ENCODE data around the gene CD207.

CD207 gene

DNA sequence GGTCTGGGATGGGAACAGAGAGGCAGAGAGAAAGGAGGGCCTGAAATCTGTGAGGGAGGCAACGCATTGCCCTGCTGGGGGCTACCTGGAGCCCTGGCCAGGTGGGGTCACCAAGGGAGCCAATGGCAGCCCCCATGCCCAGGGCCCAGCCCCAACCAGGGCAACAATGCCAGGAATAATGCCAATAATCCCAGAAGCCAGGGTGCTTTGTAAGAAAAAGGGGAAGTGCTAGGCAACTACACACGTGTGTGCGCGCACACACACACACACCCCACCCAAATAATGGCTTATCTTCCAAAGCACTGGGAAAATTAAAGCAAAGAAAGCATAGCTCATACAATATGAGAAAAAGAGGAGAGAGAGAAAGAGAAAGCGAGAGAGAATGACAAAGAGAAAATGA lies 8.2 kb downstream of the CD207 start:
- Histone ChIP-seq H3K23ac (ENCODE audit: low read length) (no peak overlapping the region), H4K5ac (ENCODE audit: low read length) (no peak overlapping the region), H3K79me2 (ENCODE audit: control insufficient read depth, insufficient read depth, low read length) (no peaks in the 10 kb centered on the region), H3K27ac (ENCODE audit: low read depth, low read length) (no peak overlapping the region), H2BK120ac (ENCODE audit: low read depth, low read length) (no peak overlapping the region), H3K4ac (ENCODE audit: low read depth, low read length) (no peak overlapping the region), H2AK5ac (ENCODE audit: low read length) (no peak overlapping the region), H4K8ac (ENCODE audit: low read depth, low read length) (no peak overlapping the region), H3K18ac (ENCODE audit: low read length) (no peak overlapping the region), H3K79me1 (ENCODE audit: low read length) (no peaks in the 10 kb centered on the region), H3K36me3 (ENCODE audit: control insufficient read depth, insufficient read depth, low read length) (no peaks in the 10 kb centered on the region), H3K27me3 (ENCODE audit: insufficient read depth, low read length, poor library complexity) (no peaks in the 10 kb centered on the region), H2BK5ac (ENCODE audit: low read length) (no peak overlapping the region), H3K56ac (ENCODE audit: low read length) (no peak overlapping the region), H3K4me2 (ENCODE audit: low read length) (no peak overlapping the region), H2BK15ac (replicated peaks; ENCODE audit: low read depth) (no peak overlapping the region), H3K9ac (ENCODE audit: low read length) (no peak overlapping the region), H3K4me1 (ENCODE audit: control insufficient read depth, low read depth, low read length) (no peaks in the 10 kb centered on the region), H3K4me3 (ENCODE audit: low read length) (no peak overlapping the region)
- no CpG with 5 or more reads among the region's 5 CpGs for WGBS (ENCODE audit: extremely low coverage, insufficient coverage, low lambda C conversion rate)
- DNase-seq = no peak

DNA sequence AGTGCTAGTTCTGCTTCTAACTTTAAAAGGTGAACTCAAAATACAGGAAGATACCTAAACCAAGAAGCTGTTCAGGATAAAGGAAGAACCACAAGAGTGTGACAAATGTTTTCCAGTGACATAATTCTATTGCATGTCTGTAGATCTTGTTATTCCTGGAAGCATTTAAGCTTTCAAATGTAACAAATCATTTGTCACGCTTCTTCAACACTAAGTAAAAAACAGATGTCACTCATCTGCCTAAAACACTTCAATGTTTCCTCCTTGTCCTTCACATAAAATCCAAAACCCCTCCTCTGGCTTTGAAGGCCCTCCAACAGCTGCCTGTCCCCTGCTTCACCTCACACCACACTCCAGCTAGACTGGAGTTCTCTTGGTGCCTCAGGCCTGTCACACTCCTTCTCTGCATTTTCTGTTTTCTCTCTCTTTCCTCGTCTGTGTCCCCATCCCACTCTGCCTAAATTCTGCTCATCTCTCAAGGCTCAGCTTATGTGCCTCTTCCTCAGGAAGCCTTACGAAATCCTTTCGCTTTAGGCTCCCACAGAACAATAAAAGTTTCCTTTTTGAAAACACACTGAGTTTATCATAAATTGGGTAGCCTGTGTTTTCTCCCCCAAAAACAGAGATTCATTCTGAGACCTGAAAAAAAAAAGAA lies 8.8 kb downstream of the CD207 start:
- no peaks in the 10 kb centered on the region for H3K79me2 ChIP-seq (ENCODE audit: control insufficient read depth, insufficient read depth, low read length)
- no peak overlapping the region for H3K23ac ChIP-seq (ENCODE audit: low read length)
- no peak overlapping the region for H3K18ac ChIP-seq (ENCODE audit: low read length)
- H3K79me1 ChIP-seq (ENCODE audit: low read length) = no peaks in the 10 kb centered on the region
- H3K27ac ChIP-seq (ENCODE audit: low read depth, low read length) = no peak overlapping the region
- no peak for DNase-seq
- H3K4me2 ChIP-seq (ENCODE audit: low read length) = no peak overlapping the region
- WGBS (ENCODE audit: extremely low coverage, insufficient coverage, low lambda C conversion rate) = no CpG with 5 or more reads among the region's 4 CpGs
- no peak overlapping the region for H2BK120ac ChIP-seq (ENCODE audit: low read depth, low read length)
- H3K4me1 ChIP-seq (ENCODE audit: control insufficient read depth, low read depth, low read length) = no peaks in the 10 kb centered on the region
- H2BK15ac ChIP-seq (replicated peaks; ENCODE audit: low read depth) = no peak overlapping the region
- no peak overlapping the region for H4K5ac ChIP-seq (ENCODE audit: low read length)
- no peak overlapping the region for H3K4ac ChIP-seq (ENCODE audit: low read depth, low read length)
- H3K56ac ChIP-seq (ENCODE audit: low read length) = no peak overlapping the region
- H3K4me3 ChIP-seq (ENCODE audit: low read length) = no peak overlapping the region
- no peak overlapping the region for H3K9ac ChIP-seq (ENCODE audit: low read length)
- no peaks in the 10 kb centered on the region for H3K36me3 ChIP-seq (ENCODE audit: control insufficient read depth, insufficient read depth, low read length)
- no peak overlapping the region for H2BK5ac ChIP-seq (ENCODE audit: low read length)
- no peaks in the 10 kb centered on the region for H3K27me3 ChIP-seq (ENCODE audit: insufficient read depth, low read length, poor library complexity)
- no peak overlapping the region for H4K8ac ChIP-seq (ENCODE audit: low read depth, low read length)
- no peak overlapping the region for H2AK5ac ChIP-seq (ENCODE audit: low read length)

GRCh38 chr2:70823249-70823648 lies 12.4 kb downstream of the CD207 start:
- no peak overlapping the region for H3K9ac ChIP-seq (ENCODE audit: low read length)
- H3K36me3 ChIP-seq (ENCODE audit: control insufficient read depth, insufficient read depth, low read length) = no peaks in the 10 kb centered on the region
- no peak overlapping the region for H3K23ac ChIP-seq (ENCODE audit: low read length)
- no peaks in the 10 kb centered on the region for H3K4me1 ChIP-seq (ENCODE audit: control insufficient read depth, low read depth, low read length)
- H2BK120ac ChIP-seq (ENCODE audit: low read depth, low read length) = no peak overlapping the region
- no peak for DNase-seq
- H3K79me2 ChIP-seq (ENCODE audit: control insufficient read depth, insufficient read depth, low read length) = no peaks in the 10 kb centered on the region
- no peak overlapping the region for H4K5ac ChIP-seq (ENCODE audit: low read length)
- no peak overlapping the region for H2BK5ac ChIP-seq (ENCODE audit: low read length)
- no peak overlapping the region for H2BK15ac ChIP-seq (replicated peaks; ENCODE audit: low read depth)
- no peak overlapping the region for H2AK5ac ChIP-seq (ENCODE audit: low read length)
- H3K27me3 ChIP-seq (ENCODE audit: insufficient read depth, low read length, poor library complexity) = no peaks in the 10 kb centered on the region
- no peak overlapping the region for H3K18ac ChIP-seq (ENCODE audit: low read length)
- H3K4me3 ChIP-seq (ENCODE audit: low read length) = no peak overlapping the region
- no peak overlapping the region for H3K4ac ChIP-seq (ENCODE audit: low read depth, low read length)
- H3K4me2 ChIP-seq (ENCODE audit: low read length) = no peak overlapping the region
- no peaks in the 10 kb centered on the region for H3K79me1 ChIP-seq (ENCODE audit: low read length)
- no peak overlapping the region for H3K56ac ChIP-seq (ENCODE audit: low read length)
- WGBS (ENCODE audit: extremely low coverage, insufficient coverage, low lambda C conversion rate) = no CpG with 5 or more reads among the region's 5 CpGs
- no peak overlapping the region for H3K27ac ChIP-seq (ENCODE audit: low read depth, low read length)
- H4K8ac ChIP-seq (ENCODE audit: low read depth, low read length) = no peak overlapping the region

GRCh38 chr2:70822843-70823242 lies 12.8 kb downstream of the CD207 start:
- H2BK15ac ChIP-seq (replicated peaks; ENCODE audit: low read depth) = no peak overlapping the region

DNA sequence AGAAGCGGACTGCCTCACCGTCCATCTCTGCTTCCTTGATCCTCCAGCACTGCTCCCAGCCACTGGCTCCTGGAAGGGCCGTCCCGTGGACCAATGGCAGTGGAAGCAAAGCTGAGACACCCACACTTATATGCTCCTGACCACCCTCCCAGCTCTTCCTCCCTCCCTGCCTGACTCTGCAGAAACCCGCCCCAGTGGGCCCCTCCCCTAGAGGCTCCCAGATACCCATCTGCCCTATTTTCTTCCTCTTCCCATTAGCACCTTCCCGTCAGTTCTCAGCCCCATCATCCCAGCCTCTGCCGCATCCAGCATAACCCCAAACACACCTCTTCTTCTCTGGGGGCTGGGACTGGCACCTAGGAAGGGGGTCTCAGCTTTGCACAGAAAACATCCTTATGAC lies 15.1 kb downstream of the CD207 start, which contains the start of gene CLEC4F:
Gene CLEC4F (minus strand): TSS at position 101 of the 400 bp plus-strand sequence. CDS start 76 bp downstream, at position 25.
- H3K4me2 ChIP-seq (ENCODE audit: low read length) = no peak within 1 kb of the TSS
- H3K79me1 ChIP-seq (ENCODE audit: low read length) = no peaks in the 10 kb centered on the region
- H2AK5ac ChIP-seq (ENCODE audit: low read length) = no peak within 1 kb of the TSS
- H2BK120ac ChIP-seq (ENCODE audit: low read depth, low read length) = no peak within 1 kb of the TSS
- no peak within 1 kb of the TSS for H3K18ac ChIP-seq (ENCODE audit: low read length)
- no peaks in the 10 kb centered on the region for H3K79me2 ChIP-seq (ENCODE audit: control insufficient read depth, insufficient read depth, low read length)
- no peak within 1 kb of the TSS for H3K56ac ChIP-seq (ENCODE audit: low read length)
- no peak within 1 kb of the TSS for H3K4ac ChIP-seq (ENCODE audit: low read depth, low read length)
- H3K36me3 ChIP-seq (ENCODE audit: control insufficient read depth, insufficient read depth, low read length) = no peaks in the 10 kb centered on the region
- no peak within 1 kb of the TSS for H2BK15ac ChIP-seq (replicated peaks; ENCODE audit: low read depth)
- DNase-seq = no peak
- no peak within 1 kb of the TSS for H2BK5ac ChIP-seq (ENCODE audit: low read length)
- no peak within 1 kb of the TSS for H3K4me3 ChIP-seq (ENCODE audit: low read length)
- H3K27ac ChIP-seq (ENCODE audit: low read depth, low read length) = no peak within 1 kb of the TSS
- H4K8ac ChIP-seq (ENCODE audit: low read depth, low read length) = no peak within 1 kb of the TSS
- WGBS (ENCODE audit: extremely low coverage, insufficient coverage, low lambda C conversion rate) = no CpG with 5 or more reads among the region's 7 CpGs
- no peaks in the 10 kb centered on the region for H3K27me3 ChIP-seq (ENCODE audit: insufficient read depth, low read length, poor library complexity)
- no peak within 1 kb of the TSS for H4K5ac ChIP-seq (ENCODE audit: low read length)
- no peak within 1 kb of the TSS for H3K23ac ChIP-seq (ENCODE audit: low read length)
- H3K9ac ChIP-seq (ENCODE audit: low read length) = no peak within 1 kb of the TSS
- H3K4me1 ChIP-seq (ENCODE audit: control insufficient read depth, low read depth, low read length) = no peaks in the 10 kb centered on the region

More at GRCh38 chr2:70822843-70823242, 12.8 kb downstream of the CD207 start:
- H3K4me3 ChIP-seq (ENCODE audit: low read length) = no peak overlapping the region
- no peak overlapping the region for H4K8ac ChIP-seq (ENCODE audit: low read depth, low read length)
- H3K79me2 ChIP-seq (ENCODE audit: control insufficient read depth, insufficient read depth, low read length) = no peaks in the 10 kb centered on the region
- H3K4ac ChIP-seq (ENCODE audit: low read depth, low read length) = no peak overlapping the region
- no peaks in the 10 kb centered on the region for H3K27me3 ChIP-seq (ENCODE audit: insufficient read depth, low read length, poor library complexity)
- H2BK5ac ChIP-seq (ENCODE audit: low read length) = no peak overlapping the region
- H2BK120ac ChIP-seq (ENCODE audit: low read depth, low read length) = no peak overlapping the region
- no peak overlapping the region for H3K56ac ChIP-seq (ENCODE audit: low read length)
- no peak overlapping the region for H4K5ac ChIP-seq (ENCODE audit: low read length)
- H3K9ac ChIP-seq (ENCODE audit: low read length) = no peak overlapping the region
- H3K4me2 ChIP-seq (ENCODE audit: low read length) = no peak overlapping the region
- DNase-seq = no peak
- H3K18ac ChIP-seq (ENCODE audit: low read length) = no peak overlapping the region
- H3K23ac ChIP-seq (ENCODE audit: low read length) = no peak overlapping the region
- WGBS (ENCODE audit: extremely low coverage, insufficient coverage, low lambda C conversion rate) = no CpG with 5 or more reads among the region's 8 CpGs
- no peaks in the 10 kb centered on the region for H3K4me1 ChIP-seq (ENCODE audit: control insufficient read depth, low read depth, low read length)
- H2AK5ac ChIP-seq (ENCODE audit: low read length) = no peak overlapping the region
- no peaks in the 10 kb centered on the region for H3K79me1 ChIP-seq (ENCODE audit: low read length)
- H3K36me3 ChIP-seq (ENCODE audit: control insufficient read depth, insufficient read depth, low read length) = no peaks in the 10 kb centered on the region
- H3K27ac ChIP-seq (ENCODE audit: low read depth, low read length) = no peak overlapping the region
